HG03045 (cell line): Measurements from ENCODE around the gene PRR16.

Experiments used
- ATAC-seq: cut with Tn5 transposase; IDR thresholded peaks from one replicate; pipeline ENCODE4 v1.9.1; 2021; ENCODE audit warnings: mild to moderate bottlenecking, moderate library complexity; ENCODE audit not compliant: unreplicated experiment

The PRR16 gene

GRCh38 chr5:120512791-120513650 lies 48.9 kb downstream of the PRR16 start:
- no peak for ATAC-seq

DNA sequence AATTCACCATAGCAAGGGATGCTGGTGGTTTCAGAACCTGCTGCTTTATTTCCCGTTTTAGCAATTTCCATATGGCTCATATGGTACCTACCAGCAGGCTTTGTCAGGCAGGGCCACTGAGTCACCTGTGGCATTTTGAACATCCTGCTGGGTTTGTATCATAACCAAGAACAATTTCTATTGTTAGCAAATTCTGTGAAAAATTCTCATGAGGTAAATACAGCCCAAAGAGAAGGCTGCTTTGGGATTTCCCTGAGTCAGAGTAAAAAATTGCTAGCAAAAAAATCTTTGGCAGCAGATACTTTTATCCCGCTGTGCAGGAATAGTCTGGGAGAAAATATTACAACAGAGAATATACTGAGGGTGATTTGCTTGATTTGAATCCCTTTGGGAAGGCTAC lies 52.7 kb downstream of the PRR16 start:
- ATAC-seq = no peak

DNA sequence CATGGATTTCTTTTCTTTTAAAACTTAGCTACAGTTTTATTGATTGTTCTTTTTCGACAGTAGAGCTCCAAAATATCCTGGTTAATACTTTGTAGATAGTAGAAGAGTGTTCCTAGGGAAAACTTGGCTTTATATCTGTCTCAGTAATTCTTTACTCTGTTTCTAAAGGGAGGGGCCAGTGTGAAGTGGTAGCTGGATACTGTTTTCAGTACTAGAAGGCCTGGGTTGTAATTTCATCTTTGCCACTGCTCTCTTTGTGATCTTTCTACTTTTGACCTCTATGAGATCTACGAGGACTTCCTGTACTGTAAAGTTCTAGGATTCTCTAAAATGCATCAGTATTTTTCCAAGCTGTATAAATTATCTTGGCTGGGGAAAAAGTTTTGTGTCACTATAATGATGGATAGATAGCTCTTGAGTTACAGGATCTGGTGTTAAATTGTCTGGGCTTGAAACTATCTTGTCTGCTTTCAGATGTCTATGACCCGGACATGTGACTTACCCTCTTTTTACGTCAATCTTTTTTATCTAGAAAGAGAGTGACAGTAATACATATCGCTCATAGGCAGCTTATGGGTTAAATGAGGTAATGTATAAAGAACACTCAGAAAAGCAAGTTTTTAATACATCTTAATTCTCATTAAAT lies 53.6 kb downstream of the PRR16 start:
- no peak for ATAC-seq

DNA sequence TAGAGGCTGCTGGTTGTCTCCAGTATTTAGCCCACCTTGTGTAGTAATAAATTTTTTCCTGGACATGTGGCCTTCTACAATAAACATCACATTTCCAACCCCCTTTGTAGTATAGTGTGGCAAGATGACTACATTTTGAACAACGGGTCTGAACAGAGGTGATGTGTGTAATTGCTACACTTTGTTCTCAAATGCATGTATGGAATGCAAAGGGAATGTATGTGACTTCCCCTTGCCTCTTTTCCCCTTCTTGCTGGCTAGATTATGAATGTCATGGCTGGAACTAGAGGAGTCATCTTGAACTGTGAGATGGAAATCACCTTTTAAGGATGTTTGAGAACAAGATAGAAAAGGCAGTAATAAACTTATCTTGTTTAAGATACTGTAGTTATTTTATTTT lies 54.5 kb downstream of the PRR16 start:
- ATAC-seq = no peak

DNA sequence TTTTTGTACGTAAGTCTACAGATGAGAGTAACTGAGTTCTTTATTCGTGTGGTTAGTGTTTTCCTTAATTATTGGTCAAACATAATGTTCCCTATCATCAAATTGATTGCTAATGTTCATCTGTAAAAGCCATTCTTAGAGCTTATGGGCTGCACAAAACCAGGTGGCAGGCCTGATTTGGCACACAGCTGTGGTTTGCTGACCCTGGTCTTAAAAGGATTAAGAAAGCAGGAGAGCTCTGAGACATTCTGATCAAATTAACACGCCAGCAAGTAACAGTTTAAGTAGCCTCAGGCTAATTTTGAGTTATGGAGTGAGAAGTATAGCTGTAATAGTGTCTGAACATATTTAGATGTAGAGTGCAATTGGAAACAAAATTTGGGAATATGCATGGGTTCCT lies 63.2 kb downstream of the PRR16 start:
- no peak for ATAC-seq

- no peak for ATAC-seq
Measured at GRCh38 chr5:120528609-120529008, 64.5 kb downstream of the PRR16 start.

DNA sequence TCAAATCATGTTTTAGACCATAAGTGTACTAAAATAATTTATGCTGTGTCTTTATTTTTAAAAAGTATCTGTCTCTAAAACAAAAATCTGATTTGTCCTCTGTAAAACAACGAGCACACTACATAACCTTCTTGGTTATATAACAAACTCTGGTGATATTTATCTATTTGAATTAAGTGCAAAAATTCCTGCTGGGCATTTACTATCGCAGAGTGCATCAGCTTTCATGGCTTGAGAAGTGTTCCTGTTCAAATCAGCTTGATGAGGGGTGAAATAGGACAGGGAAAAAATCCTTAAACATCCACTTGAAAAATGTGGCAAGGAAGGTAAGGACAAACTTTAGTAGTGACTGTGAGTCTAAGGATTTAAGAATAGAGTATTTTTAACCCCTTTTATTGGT lies 65.3 kb downstream of the PRR16 start:
- no peak for ATAC-seq

DNA sequence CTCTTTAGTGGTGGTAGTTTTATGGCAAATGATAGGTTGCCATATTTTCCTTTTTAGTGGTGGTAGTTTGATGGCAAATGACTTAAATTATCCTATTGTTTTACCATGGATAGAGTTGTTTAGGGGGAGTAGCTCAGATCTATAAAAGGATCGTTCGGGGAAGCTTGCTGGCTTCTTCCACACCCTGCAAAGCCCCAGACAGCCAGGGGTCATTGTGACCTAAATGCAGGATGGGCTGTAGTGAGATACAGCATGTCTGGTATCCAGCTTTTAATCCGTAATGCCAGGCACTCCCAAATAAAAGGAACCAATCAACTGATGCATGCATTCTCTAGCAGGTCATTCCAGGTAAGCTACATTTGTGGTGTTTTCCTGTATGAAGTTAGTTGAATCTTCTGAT lies 67.1 kb downstream of the PRR16 start:
- no peak for ATAC-seq

DNA sequence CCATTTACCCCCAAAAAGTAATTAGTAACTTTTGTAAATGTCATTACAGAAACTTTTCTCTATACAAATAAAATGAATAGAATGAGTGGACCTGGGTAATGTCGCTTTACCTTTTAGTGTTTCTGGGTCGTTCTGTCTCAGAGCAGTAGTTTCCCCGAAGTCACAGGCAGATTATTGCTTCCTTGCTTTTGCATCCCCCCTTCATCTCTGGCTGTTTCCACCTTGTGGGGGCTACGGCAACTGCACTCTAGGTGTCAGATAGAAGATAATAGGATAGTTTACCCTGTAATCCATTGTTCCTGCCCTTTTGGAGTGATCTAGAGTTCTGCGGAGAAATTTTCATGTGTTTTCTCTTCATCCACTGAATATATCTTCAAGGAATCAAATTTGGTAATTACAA lies 68.7 kb downstream of the PRR16 start:
- ATAC-seq = no peak

DNA sequence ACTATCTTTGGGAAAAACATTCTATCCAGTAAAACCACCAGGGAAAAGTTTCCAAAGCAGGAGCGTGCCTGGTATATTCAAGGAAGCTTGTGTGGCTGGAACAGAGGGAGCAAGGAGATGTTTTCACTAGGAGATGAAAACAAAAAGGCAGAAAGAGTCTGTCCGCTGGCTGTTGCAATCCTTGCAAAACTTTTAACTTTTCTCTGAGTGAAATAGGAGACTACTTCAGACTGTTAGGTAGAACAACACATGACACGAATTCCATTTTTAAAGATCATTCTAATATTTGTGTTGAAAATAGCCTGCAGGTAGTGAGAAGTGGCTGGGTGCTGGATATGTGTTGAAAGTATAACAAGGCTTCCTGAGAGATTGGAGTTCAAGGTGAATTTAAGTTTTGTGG lies 69.5 kb downstream of the PRR16 start:
- no peak for ATAC-seq

DNA sequence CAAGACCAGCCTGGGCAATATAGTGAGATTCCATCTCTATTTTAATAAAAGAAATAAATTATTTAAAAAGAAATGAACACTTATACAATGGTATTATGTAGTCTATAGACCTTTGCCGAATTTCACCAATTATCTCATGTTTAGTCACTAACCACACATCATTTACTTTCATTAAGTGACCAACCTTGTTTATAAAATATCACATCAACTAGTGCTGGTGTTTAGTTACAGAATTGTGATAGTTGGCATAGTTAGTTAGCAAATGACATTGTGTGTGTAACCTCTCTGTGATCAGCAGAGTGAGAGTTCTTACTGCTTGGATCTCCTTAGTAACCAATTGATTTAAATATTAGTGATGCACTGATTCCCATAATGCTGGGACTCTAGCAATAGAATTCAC lies 71.8 kb downstream of the PRR16 start:
- ATAC-seq = no peak

- ATAC-seq = no peak
Measured at GRCh38 chr5:120538149-120538548, 74.0 kb downstream of the PRR16 start.

- ATAC-seq = no peak
Measured at GRCh38 chr5:120538644-120539043, 74.5 kb downstream of the PRR16 start.

- ATAC-seq = no peak
Measured at GRCh38 chr5:120539471-120539870, 75.4 kb downstream of the PRR16 start.

- ATAC-seq = no peak
Measured at GRCh38 chr5:120540097-120540496, 76.0 kb downstream of the PRR16 start.

GRCh38 chr5:120544043-120544442 lies 79.9 kb downstream of the PRR16 start:
- no peak for ATAC-seq

- no peak for ATAC-seq
Measured at GRCh38 chr5:120545007-120545406, 80.9 kb downstream of the PRR16 start.

- ATAC-seq = no peak
Measured at GRCh38 chr5:120545951-120546350, 81.9 kb downstream of the PRR16 start.

DNA sequence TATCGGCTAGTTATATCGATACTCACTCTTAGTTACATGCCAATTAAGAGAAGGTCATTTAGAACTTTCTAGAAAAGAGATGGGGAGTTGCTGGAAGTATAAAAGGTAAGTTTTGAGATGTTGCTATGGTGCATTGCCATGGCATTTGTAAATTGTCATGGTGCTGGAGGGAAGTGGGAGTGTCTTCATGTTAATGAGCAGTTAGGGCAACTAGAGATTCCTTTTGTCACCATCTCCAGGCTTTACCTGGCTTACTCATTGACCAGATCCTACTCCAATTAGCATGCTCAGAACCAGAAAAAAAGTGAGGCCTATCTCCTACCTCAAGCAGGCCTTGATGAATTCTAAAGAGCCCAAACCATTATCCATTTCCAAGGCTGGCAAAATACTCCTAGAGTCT lies 82.8 kb downstream of the PRR16 start:
- no peak for ATAC-seq

DNA sequence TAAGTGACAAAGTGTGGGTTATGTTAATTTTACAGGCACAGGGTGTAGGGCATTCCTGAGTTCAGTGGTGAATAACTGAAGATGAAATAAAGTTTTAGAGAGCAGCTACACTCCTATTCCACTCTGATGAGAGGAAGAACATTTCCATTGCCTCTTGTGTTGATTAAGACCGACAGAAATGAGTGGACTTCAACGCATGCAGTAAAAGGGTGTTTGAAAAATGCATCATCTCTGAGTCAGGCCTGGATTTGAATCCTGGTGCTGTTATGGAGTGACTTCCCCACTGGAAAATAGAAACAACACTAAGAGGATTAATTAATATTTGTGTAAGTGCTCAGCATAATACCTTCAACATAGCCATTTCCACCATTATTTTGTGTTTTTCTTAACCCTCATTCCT lies 86.3 kb downstream of the PRR16 start:
- no peak for ATAC-seq

DNA sequence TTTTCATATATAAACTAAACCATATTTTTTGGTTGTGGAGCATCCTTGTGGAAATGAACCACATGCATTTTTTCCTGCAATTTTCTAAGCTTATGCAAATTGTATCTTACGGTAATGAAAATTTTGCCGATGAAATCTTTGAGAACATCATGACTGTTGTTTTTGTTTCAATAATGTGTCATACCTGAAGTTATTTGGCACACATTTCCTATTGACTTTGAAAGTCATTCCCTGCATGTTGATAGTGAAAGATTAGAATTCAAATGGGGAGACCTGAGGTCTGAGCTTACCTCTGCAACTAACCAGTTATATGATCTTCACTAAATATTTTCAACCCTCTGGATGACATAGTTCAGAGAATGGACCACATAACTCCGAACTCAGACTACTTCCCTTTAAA lies 88.5 kb downstream of the PRR16 start:
- no peak for ATAC-seq

DNA sequence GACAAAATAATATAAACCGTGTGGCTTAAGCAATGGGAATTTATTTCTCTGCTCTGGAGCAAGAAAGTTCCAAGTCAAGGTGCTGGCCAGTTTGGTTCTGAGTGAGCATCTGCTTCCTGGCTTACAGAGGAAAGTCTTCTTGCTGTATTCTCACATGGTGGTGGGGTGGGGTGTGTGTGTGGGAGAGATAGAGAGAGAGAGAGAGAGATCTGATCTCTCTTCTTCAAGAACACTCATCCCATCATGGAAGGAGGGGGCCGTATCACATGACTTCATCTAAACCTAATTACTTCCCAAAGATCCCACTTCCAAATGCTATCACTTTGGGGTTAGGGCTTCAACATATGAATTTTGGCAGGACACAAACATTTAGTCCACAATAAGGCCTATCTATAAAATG lies 91.2 kb downstream of the PRR16 start:
- no peak for ATAC-seq

GRCh38 chr5:120564013-120564412 lies 99.9 kb downstream of the PRR16 start:
- ATAC-seq = no peak
